Activated effector memory CD4-positive, alpha-beta T cell treated with anti-CD3 and anti-CD28 coated beads, Interleukin-2, amount 50 U/mL, for 16 hours (primary cell): ENCODE measurements around the gene BIRC7.
"Not testable (repeated sequence)": the region's sequence is repeated elsewhere in the genome, so short reads cannot be mapped to it uniquely, and the experiment has no call there.

ENCODE experiments used
- DNase-seq: peaks from one replicate; pipeline ENCODE4 v3.0.0-alpha.2; 2020

The BIRC7 gene

DNA sequence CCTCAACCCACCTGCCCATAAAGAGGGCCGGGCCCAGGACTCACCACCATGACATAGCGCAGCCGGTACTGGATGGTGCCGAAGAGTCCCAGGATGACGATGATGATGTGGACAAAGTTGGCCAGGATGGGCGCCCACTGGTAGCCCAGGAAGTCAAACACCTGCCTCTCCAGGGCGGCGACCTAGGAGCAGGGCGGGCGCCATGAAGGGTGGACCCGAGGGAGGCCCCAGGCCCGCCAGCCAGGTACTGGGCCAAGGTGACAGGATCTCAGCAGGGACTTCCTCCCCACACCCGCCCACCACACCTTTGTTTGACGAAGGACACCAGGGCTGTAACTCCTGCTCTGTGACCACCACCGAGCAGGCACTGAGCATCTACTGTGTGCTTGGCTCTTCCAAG lies 14.2 kb downstream of the BIRC7 start:
- no peak for DNase-seq

DNA sequence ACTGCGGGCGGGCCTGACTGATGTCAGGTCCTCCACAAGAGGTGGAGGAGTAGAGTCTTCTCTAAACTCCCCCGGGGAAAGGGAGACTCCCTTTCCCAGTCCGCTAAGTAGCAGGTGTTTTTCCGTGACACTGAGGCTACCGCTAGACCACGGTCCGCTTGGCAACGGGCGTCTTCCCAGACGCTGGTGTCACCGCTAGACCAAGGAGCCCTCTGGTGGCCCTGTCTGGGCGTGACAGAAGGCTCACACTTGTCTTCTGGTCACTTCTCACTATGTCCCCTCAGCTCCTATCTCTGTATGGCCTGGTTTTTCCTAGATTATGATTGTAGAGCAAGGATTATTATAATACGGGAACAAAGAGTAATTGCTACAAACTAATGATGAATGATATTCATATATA lies 15.6 kb downstream of the BIRC7 start:
- not testable (repeated sequence) for DNase-seq

DNA sequence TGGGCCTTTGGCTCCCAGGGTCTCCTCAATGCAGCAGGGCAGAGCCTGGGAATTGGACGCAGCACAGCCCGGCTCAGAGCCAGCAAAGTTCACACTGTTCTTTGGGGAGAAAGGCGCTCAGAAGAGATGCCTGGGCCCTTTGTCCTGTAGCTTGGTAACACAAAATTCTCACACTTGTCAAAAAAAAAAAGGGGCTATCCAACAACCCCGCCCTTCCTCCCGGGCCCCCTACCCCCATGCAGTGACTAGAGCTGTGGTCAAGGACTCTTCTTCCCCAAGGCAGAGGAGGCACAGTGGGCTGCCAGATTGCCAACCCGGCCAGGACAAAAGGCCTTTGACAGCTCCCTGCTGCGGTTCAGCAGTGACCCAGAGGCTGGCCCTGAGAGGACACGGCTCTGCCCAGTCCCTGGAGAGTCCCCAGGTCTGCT lies 16.6 kb downstream of the BIRC7 start:
- no peak for DNase-seq

DNA sequence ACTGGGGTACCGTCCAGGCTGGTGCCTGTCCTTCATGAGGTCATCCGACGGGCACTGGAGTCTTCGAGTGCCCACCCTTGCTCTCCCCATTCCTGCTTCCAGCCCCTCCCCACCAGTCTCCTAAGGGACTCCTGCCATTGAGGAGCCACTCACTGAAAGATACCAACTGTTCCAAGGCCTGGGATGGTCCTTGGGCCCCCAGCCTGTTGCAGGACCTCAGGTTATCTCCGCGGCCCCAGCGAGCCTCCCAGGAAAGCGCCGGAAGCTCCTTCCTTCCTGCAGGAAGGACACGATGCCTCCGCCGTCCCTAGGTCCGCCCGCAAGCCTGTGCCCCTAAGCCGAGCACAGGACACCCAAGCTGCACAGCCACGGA lies 17.3 kb downstream of the BIRC7 start:
- no peak for DNase-seq

- DNase-seq: no peak
Observed at GRCh38 chr20:63253438-63254231, 17.9 kb downstream of the BIRC7 start.

- no peak for DNase-seq
Observed at GRCh38 chr20:63254232-63254605, 18.5 kb downstream of the BIRC7 start, which contains the start of gene NKAIN4. NKAIN4 (minus strand) TSS chr20:63254463; CDS start chr20:63254450, 13 bp downstream.

DNA sequence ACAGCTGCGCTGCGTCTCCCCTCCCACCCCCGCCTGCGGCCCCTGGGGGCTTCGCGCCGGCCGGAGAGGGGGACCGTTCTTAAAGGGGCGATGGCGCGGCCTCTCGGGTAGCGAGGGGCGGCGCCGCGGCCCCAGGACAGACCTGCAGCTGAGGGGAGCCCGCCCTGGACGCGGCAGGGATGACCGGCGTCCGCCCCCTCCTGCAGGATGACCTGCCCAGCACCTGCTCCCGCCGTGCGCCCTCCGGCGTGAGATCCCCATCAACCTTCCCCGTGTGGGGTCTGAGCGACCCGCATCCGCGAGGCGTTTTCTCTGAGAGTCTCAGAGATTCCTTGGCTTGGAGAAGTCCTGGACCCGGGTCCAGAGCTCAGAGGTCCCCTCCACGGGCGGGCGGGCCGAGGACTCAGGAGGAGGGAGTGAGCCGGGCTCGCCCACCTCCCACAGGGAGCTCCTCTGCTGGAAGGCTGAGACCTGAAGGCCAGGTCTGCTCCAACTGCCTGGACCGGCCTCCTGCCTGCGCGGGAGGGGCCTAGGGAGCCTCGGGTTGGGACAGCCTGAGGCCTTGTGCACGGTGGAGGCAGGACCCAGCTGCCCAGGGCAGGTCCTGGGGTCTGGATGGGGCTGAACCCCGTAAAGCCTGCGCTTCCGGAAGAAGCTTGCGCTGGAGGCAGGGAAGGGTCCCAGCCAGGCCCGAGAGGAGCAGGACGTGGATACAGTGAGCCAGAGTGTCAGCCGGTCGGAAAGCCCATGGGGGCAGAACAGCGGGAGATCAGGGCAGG lies 19.1 kb downstream of the BIRC7 start:
- no peak for DNase-seq

DNA sequence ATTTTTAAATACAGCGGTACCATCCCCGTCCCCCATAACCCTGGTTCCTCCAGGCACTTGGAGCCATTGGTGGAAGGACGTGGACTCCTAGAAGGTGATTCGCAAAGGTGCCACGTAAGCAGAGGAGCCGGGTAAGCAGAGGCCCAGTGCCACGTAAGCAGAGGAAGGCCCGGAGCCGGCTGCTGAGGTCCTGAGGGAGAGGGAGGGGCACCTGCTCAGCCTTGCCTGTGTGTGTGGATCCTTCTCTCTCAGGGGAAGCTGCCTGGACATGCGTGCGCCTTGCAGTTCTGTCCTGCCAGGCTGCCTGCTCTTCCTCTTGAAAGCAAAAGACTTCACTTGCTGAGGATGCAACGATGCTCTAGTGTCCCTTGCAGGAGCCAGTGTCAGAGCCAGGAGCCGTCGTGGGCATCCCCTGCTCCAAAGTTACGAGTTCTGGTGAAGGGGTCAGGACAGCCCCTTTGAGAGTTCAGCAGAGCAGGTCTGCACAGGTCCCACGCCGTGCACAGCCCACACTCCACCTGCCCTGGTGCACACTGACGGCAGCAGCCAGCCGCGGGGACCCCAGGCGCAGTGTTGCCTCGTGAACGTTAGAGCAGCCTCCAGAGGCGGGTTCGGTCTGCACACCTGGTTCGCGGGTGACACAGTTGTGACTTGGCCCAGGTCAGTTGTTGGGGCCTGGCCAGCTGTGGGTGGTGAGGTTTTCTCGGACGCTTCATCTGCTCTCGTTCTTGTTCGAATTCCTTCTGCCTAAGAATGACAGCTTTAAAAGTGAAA lies 20.4 kb downstream of the BIRC7 start:
- DNase-seq: no peak

GRCh38 chr20:63256954-63257353 lies 21.2 kb downstream of the BIRC7 start:
- DNase-seq: no peak

DNA sequence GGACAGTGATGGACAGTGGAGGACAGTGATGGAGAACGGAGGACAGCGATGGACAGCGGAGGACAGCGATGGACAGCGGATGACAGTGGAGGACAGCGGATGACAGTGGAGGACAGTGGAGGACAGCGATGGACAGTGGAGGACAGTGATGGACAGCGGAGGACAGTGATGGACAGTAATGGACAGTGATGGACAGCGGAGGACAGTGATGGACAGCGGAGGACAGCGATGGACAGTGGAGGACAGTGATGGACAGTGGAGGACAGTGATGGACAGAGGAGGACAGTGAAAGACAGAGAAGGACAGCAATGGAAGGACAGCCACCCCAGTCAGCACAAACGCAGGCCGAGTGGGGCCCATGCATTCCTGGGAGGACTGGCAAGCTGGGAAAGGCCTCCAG lies 21.9 kb downstream of the BIRC7 start:
- DNase-seq: no peak

DNA sequence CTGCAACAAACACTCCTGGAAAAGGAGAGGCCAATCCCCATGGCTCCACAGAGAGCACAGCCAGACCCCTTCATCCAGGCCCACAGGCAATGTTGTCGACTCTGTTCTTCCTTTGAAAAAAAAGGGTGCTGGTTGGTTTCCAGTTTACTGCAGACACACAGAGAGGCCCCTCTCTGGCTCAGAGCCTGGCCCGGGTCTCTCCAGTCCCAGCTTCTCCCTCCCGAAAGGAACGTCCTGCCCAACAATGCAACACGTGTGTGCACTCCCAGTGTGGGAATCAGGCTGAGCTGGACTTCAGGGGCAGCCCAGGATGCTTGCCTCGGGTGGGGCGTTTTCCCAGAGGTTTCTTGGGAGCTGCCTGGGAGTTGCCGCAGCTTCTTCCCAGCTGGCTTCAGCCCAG lies 23.1 kb downstream of the BIRC7 start:
- DNase-seq: no peak

GRCh38 chr20:63259734-63260460 lies 24.2 kb downstream of the BIRC7 start:
- no peak for DNase-seq

GRCh38 chr20:63260521-63260920 lies 24.8 kb downstream of the BIRC7 start:
- no peak for DNase-seq

DNA sequence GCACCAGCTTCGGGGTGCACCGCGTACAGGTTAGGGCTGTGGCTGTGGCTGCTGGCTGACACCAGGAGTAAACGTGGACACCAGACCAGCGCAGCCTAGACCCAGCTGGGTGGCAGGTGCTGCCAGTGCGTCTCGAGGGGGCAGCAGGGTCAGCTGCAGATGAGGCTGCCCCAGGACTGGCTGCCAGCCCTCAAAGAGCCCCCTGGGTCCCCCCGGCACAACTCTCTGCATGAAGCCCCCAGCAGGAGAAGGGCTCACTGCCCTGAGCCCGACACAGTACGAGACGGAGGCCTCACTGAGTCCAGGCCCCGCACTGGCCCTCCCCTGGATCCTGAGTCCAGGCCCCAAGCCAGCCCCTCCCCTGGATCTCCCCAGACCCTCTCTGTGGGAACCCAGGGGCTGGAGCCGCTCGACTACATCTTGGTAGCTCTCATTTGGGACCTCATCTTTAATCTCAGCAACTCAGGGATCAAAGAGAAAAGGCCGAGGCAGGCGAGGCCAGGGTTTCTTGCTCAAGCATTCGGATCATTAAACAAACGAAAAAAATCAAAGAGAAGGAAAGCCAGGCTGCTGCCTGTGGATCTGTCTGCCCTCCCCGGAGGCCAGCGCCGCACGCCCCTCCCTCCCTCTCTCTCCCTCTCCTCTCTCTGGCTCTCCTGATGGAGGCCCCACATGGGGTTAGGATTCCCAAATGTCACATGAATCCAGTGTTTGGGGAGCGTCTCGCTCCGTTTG lies 25.5 kb downstream of the BIRC7 start:
- DNase-seq: no peak

GRCh38 chr20:63261795-63262528 lies 26.3 kb downstream of the BIRC7 start:
- DNase-seq: no peak

DNA sequence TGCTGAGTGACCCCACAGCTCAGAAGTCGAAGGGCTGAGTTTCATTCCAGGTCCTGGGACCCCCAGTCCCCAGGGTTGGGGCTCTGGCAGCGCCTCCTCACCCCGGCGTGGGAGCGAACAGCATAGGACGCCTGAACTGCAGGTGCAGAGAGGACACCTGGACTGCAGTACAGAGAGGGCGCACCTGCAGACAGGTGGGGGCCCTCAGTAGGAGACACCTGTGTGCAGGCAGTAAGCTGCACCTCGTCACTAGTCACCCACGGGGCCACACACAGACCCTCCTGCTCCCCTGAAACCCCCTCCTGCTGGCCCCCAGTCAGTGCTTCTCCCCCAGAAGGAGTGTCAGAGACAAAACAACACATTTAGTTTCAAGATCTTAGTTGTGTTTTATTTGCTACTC lies 27.1 kb downstream of the BIRC7 start:
- DNase-seq: no peak

- DNase-seq: no peak
Observed at GRCh38 chr20:63264000-63264399, 28.3 kb downstream of the BIRC7 start.

DNA sequence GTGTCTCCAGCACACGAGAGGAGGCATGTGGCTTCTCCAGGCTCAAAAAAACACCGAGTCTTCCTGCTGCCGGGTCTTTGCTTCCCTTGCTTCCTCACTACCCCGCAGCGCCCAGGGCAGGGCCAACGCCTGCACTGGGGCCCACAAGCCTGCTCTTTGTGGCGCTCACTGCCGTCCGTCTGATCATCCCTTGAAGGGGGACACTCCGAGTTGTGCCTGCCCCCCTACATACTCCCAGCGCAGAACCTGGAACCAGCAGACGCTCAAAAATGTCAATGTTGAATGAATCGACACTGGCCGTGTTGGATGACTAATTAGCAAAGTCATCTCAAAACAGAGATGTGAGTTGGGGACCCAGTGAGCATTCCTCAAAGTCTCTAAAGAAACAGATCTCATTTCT lies 28.8 kb downstream of the BIRC7 start:
- DNase-seq: no peak

- no peak for DNase-seq
Observed at GRCh38 chr20:63265891-63266515, 30.3 kb downstream of the BIRC7 start.

DNA sequence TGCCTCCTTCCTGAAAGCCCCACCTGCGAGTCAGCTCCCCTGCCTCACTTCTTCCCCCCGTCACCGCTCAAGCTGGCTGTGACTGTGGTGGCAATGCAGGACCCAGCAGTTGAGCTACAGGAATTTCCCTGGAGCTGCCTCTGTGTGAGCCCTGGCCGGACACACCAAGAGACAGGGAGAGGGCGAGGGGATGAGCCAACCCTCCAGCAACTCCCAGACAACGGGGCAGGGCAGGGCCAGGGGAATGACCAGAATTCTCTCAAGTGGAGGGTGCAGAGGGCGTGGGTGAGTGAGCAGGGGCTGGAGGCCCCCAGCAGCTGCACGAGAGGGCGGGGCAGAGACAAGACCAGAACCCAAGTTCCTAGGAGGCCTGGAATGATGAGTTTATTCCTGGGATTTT lies 32.0 kb downstream of the BIRC7 start:
- no peak for DNase-seq

DNA sequence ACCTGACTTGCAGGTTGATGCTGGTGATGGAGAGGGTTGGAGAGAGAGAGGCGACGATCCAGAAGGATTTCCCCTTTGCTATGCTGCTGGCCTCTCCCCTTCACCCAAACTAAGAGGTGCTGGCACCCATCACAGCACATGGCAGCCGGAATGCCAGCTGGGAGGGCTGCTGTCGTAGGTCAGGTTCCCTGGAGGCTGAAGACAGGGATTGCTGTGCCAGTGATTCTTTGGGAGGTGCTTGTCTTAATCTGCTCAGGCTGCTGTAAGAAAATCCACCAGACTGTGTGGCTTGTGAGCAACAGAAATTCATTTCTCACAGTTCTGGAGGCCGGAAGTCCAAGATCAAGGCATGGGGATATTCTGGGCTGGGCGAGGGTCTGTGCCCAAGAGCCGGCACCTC lies 32.6 kb downstream of the BIRC7 start:
- no peak for DNase-seq
